GM19438 (cell line): ENCODE measurements around the gene CD79B.
"Not testable (repeated sequence)": the region's sequence is repeated elsewhere in the genome, so short reads cannot be mapped to it uniquely, and the experiment has no call there.

Experiments used
- ATAC-seq: cut with Tn5 transposase; IDR thresholded peaks from one replicate; pipeline ENCODE4 v1.9.1; 2021; ENCODE audit warnings: low read depth; ENCODE audit not compliant: unreplicated experiment

The CD79B gene

DNA sequence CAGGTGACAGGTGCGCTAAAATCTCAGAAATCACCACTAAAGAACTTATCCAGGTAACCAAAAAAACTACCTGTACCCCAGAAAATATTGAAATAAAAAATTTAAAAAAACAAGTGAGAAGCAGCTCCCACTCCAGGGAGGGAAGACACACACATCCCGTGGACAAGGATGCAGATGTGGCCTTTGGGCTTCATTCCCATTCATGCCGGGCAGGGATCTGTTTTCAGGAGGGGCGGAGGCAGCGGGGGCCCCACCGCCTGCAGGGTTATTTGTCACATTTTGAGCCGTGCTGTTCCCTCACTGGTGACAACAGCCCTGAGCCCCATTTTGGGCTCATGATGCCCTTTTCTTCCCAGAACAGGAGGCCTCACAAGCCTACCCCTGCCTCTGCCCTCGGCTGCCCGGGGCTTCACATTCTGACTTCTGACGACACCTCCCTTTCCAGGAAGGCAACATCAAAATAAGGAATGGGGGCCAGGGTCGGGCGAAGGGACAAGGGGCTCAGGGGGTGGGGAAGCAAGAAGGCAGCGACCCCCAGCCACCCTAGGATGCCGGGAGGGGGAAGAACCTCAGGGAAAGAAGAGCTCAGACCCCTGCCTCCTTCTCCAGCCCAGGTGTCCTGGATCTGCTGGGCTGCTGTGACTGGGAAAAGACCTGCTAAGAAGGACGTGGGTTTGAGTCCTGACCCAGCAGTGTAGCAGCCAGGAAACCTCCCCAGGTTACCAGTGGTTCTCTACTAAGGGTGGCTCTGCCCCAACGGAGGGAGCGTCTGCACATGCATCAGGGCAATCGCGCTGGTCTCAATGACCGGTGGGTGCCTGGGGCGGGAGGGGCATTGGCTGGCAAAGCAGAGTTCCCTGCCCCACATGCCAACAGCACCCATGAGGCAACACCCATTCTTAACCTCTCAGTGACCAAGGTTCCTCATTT is 2.3 kb upstream of the CD79B start:
- ATAC-seq = no peak

DNA sequence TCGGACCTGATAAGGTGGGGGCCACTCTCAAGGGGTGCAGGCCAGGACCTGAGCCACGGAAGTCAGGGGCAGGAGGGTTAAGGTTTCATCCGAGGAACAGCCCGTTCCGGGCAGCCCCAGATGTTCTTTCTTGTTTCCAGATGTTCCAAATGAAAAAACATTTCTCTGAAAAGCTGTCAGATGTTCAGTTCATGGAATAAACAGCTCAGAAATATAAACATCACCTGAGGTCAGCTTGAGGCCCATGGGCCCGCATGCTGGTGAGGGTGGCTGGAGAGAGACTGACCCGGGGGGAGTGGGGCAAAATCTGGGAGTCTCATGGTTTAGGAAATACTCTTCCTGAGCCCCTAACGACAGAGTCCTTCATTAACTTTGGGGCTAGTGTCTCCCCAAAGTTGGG is 1.5 kb upstream of the CD79B start:
- no peak for ATAC-seq

DNA sequence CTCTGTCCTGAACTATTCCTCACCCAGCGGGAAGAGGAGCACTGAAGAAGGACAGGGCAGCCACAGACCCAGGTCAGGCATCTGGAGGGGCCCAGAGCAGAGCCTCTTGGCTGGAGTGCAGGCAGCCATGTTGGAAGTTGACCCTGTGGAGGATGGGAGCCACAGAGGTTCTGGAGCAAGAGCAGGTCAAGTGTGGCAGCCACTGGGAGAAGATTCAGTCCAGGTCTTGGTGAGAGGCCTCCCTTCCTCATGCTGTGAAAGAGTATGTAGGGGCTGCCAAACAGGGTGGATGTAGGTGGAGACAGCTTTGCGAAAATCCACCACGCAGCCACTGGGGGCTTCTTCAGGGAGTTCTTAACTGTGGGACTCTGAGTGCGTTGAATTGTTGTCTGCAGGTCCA is 590 bp upstream of the CD79B start:
- ATAC-seq = peak; percentile 11

DNA sequence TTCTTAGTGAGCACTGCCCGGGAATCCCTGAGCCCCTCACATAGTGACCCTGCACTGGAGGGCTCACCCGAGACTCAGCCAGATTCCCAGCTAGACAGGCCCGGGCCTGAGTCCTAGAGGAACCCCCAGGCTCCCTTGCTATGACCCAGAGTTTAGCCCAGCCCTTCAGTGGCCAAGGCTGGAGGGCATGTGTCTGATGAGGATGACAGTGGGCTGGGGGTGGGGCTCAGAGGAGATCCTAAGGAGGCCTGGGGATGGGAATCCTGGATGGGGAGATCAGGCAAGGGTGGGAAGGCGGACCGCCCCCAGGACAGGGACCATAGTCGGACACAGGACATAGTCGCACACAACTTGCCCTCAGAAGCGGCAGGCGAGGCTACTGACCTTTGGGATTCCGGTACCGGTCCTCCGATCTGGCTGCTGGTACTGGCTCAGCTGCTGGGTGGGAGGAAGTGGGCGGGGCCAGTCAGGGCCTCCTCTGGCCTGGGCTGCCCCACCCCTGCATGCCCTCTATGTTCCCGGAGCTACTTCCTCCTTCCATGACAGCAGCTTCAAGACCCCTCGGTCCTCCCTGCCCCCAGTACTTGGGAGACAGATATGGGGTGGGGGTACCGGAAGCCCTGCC is 1.1 kb downstream of the CD79B start:
- no peak for ATAC-seq

DNA sequence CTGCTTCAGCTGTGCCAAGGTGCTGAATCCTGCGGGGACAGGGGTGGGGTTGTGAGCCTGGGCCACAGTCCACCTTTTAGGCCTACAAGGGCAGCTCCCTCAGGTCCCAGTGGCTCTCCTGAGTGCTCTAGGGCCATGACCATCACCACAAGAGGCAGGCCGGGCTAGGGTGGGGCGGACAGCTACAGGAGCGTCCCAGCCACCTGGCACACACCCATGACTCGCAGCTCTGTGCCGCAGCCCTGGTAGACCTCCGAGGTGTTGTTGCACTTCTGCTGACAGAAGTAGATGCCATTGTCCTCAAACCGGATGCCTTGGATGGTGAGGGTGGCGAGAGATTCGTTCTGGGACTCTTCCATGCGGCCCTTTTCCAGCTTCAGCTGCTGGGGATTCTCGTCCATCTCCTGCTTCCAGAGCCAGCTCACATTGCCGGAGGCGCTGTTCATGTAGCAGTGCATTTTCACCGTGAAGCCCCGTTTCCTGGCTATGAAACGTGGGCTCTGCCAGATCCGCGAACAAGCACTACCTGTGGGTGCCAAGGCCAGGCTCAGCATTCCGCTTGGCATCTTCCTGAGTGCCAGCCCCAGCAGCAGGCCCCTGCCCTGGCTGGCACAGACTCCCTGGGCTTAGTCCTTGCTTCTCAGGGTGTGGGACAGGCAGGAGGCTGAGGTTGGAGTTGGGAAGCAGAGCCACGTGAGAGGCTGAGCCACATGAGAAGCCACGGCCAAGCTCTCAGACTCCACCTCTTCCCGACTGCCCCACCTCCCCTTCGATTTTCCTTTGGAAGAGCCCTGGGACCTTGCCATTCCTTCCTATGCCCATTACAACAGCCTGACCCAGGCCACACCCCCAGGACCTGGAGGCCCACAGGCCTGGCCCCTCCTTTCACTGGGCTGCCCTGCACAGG is 2.0 kb downstream of the CD79B start:
- ATAC-seq = no peak

DNA sequence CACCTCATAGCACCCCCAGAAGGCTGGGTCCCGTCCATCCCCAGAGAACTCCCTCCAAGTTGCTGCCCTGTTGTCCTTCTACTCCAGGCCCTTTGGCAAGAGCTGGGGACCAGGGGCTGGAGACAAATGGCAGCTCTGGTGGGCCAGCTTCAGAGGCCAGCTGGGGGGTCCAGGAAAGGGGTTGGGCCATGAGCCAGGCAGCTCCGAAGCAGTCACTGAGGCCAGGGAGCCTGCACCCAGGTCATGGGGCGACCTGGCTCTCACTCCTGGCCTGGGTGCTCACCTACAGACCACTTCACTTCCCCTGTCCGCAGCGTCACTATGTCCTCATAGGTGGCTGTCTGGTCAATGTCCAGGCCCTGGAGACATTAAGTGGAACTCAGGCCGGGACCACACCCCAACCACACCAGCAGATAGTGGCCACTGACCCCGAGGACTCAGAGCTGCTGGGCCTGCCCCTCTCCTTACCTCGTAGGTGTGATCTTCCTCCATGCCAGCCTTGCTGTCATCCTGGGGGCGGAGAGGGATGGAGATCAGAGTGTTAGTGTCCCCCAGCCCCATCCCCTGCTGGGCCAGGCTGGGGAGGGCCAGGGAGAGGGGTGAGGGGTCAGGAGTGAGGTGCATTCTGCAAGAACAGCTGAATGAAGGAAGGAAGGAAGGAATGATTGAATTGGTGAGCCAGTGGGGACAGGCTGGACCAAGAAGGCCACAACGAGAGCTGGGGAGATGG is 3.0 kb downstream of the CD79B start:
- ATAC-seq = no peak

DNA sequence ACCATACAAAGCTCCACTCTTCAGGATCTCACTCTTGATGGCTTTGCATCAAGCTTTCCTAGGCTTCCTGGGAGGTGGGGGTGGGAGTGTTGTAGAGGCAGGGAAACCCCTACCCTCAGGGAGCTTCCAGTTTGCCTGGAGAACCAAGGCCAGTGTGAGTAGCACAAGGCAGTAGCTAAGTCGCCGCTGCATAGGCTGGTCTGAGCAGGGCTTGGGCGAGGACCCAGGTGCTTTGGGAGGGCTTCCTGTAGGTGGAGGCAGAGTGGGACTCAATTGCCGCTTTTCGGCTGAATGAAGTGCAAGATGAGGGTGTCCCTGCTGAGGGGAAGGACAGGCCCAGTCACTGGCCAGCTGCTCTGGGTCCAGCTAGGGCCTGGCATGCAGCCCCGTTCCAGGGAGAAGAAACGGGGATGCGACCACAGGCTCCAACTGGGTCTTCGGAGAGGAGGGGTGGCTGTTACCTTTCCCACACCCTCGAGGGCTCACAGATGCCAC is 3.9 kb downstream of the CD79B start:
- no peak for ATAC-seq

DNA sequence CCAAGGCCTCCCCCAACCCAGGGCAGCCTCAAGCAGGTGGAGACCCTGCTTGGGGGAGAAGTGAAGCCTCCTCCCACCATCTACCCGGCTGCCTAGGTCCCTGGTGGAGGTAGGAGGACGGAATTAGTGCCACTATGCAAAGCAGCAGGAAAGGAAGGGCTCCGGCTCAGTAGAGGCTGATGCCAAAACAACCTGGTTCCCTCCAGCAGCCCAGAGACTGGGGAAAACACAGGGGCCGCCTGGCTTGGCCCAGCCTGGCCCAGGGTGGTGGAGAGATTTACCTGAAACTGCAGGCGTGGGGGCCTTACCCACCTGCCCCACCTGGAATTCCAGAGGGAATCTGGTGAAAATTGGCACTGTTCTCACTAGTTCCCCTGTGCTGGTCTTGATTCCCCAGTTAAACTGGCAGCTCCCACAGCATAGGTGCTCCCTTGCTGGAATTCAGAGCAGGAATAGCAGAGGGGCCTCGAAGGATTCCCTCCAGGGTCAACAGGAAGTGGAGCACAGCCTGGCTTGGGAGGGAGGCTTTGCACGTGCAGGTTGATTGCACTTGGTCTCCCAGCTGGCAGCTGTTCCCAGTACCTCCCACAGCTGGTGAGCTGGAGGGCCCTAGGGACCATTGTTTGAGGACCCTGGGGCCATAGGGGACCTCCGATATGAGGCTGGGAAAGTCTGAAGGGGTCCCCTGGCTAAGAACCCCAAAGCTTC is 4.5 kb downstream of the CD79B start:
- ATAC-seq = no peak

DNA sequence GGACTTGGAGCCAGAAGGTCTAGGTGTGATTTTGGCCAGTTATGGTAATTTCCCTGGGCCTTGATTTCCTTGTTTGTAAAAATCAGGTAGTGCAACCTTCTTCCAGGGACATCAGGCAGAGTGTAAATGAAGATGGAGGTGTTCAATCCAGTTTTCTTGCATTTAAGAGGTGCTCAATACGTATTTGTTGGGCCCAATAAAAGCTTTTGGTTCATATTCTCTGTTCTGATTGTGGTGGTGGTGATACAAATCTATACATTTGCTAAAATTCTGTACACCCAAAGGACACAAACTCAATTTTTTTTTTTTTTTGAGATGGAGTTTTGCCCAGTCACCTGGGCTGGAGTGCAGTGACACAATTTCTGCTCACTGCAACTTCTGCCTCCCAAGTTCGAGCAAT is 6.0 kb downstream of the CD79B start:
- no peak for ATAC-seq

DNA sequence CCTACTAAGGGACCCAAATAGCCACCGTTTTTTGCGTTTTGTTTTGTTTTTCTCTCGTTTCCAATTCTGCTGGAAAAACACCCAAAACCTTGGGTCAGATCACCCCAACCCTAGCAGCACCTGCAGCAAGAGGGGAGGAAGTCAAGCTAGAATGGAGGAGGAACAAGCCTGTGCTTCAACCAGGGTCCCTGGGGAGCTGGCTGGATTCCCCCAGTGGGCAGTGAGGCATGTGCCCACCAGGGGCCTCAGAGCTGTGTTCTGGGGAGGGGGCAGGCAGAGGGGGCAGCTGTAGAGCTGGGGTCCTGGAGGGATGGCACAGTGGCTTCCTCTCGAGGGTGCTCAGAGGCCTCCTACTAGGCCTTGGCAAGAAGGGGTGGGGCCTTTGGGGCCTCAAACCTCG is 6.5 kb downstream of the CD79B start:
- no peak for ATAC-seq

DNA sequence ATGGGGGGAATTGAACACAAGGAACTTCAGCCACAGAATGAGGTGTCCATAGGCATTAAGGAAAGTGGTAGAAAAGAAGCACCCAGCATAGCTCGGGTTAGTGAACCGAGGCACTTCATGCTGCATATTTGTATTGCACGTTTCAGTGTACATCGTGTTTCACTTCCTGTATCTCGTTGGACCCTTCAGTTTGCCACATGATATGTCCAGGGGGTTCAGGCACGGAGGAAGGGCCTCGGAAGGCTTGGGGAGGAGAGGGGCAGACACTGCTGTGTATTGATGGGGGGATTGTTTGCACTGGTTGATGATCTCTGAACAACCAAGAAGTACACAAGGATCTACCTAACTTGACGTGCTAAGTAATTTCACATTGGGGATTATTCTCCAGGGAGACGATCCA is 9.7 kb downstream of the CD79B start:
- ATAC-seq = not testable (repeated sequence)

DNA sequence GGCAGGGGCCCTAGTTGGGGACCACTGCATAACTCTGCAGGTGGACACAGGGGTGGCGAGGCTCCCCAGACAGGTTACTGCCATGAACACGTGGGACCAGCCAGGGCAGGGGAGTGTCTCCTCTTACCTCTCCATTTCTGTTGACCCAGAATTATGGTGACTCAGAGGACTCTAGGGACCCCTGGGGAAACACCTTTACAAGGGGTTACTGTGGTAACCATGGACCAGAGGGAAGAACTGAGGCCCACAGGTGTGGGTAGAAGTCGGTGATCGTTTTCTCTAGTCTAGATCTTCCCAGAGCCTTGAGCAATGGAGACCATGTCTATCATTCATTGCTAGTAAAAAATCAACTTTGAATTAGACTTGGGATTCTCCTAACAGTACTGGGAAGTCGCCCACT is 11.4 kb downstream of the CD79B start:
- ATAC-seq = not testable (repeated sequence)

DNA sequence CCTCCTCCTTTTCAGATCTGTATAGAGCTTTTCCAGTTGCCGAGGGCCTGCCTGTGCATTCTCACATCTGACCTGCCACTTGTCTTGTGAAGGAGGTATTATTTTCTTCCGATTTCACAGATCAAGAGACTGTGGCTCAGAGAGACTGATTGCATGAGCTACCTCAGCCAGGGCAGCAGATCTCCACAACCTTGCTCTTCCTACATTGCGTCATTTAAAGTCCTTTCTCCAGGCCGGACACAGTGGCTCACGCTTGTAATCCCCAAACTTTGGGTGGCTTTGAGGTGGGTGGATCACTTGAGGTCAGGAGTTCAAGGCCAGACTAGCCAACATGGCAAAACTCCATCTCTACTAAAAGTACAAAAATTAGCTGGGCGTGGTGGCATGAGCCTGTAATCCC is 12.1 kb downstream of the CD79B start:
- ATAC-seq = not testable (repeated sequence)

DNA sequence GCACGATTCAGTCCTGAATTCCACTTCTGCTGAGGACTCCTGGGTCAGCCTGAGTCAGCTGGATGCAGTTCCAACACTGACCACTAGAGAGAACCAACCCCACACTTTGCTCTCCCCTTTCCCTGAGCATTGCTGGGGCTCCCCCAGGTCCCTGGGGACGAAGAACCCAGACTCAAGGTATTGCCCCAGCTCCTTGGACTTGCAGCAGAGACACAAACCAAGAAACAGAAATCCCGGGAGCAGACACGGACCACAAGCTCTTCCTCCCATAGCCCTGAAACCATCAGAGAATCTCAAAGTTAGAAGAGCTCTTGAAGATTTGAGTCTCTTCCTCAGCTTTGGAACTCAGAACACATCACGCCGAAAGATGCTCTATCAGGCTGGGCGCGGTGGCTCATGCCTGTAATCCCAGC is 12.8 kb downstream of the CD79B start:
- no peak for ATAC-seq

DNA sequence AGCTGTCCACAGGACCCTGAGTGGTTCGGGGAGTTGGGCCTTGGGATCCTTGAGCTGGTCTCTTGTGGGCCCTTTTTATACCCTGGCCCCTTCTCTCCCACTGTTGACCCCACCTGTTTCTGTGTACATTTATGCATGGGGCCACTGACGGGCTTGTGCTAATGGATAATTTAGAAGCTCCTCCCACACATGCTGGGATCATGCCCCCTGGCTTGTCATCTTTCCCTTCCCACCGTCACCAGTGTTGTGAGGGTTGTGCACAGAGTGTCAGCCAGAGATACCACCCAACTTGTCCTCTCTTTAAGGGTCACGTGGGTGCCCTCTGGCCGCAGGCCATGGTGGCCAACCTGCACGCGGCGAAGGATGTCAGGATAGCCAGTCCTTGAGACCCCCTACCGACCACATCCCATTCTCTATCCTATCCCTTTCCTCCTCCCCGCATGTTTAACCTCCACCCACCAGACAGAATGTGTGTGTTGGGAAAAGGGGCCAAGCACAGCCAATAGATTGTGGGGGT is 13.3 kb downstream of the CD79B start, which contains the start of gene GH1:
TSS of gene GH1 (minus strand) at position 51 of the 517 bp plus-strand sequence. CDS start 63 bp downstream, outside the sequence.
- not testable (repeated sequence) for ATAC-seq

DNA sequence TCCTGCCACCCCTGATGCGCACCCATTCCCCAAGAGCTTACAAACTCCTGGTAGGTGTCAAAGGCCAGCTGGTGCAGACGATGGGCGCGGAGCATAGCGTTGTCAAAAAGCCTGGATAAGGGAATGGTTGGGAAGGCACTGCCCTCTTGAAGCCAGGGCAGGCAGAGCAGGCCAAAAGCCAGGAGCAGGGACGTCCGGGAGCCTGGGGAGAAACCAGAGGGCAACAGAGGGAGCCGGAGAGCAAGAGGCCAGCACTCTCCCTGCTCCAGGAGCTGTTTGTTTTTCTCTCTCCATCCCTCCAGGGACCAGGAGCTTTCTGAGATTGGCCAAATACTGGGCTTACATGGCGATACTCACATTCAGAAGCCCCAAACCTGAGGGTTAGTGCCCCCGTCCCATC is 13.8 kb downstream of the CD79B start:
- ATAC-seq = no peak

DNA sequence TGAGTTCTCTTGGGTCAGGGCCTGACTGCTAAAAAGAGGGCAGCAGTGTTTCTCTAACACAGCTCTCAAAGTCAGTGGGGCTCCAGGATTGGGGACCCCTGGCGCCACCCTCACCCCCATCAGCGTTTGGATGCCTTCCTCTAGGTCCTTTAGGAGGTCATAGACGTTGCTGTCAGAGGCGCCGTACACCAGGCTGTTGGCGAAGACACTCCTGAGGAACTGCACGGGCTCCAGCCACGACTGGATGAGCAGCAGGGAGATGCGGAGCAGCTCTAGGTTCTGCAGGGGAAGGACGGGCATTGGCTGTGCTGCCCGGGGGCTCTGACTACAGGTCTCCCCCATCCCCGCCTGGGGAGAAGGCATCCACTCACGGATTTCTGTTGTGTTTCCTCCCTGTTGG is 14.5 kb downstream of the CD79B start:
- ATAC-seq = no peak

DNA sequence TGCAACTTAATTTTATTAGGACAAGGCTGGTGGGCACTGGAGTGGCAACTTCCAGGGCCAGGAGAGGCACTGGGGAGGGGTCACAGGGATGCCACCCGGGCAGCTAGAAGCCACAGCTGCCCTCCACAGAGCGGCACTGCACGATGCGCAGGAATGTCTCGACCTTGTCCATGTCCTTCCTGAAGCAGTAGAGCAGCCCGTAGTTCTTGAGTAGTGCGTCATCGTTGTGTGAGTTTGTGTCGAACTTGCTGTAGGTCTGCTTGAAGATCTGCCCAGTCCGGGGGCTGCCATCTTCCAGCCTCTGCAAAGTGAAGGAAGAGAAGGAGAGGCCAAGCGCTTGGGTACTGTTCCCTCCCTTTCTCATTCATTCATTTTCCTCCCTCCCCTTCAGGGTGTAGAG is 14.9 kb downstream of the CD79B start:
- not testable (repeated sequence) for ATAC-seq

DNA sequence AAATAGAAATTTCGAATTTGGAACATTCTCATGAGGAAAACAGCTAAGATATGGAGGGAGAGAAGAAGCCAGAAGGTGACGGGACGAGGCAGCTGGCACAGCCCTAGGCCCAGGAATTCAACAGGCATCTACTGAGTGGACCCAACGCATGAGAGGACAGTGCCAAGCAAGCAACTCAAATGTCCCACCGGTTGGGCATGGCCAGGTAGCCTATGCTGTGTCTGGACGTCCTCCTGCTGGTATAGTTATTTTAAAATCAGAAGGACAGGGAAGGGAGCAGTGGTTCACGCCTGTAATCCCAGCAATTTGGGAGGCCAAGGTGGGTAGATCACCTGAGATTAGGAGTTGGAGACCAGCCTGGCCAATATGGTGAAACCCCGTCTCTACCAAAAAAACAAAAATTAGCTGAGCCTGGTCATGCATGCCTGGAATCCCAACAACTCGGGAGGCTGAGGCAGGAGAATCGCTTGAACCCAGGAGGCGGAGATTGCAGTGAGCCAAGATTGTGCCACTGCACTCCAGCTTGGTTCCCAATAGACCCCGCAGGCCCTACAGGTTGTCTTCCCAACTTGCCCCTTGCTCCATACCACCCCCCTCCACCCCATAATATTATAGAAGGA is 15.5 kb downstream of the CD79B start:
- ATAC-seq = no peak
